NCI-H510A (cell line): Measurements from ENCODE around the gene ORC4.
"Not testable (repeated sequence)": the region's sequence is repeated elsewhere in the genome, so short reads cannot be mapped to it uniquely, and the experiment has no call there.

Experiments
- DNase-seq: peaks from one replicate; lab custom pipeline; 2025; lab: John Stamatoyannopoulos, UW

ORC4 gene

GRCh38 chr2:148014616-148015015 is 5.9 kb downstream of the ORC4 start:
- DNase-seq = no peak

DNA sequence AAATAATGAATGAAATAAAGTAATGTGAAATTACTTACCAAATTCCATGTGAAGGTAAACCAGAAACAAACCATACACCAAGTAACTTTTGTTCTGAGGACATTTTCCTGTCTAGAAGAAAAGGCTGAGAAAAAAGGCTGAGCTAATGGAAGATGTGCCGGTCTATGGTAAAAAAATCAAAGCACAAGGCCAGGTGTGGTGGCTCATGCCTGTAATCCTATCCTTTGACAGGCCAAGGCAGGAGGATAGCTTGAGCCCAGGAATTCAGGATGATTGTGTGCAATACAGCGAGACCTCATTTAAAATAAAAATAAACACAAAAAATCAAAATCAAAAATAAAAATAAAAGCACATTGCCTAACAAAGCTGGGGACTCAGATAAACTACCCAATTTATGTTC is 6.7 kb downstream of the ORC4 start:
- no peak for DNase-seq

DNA sequence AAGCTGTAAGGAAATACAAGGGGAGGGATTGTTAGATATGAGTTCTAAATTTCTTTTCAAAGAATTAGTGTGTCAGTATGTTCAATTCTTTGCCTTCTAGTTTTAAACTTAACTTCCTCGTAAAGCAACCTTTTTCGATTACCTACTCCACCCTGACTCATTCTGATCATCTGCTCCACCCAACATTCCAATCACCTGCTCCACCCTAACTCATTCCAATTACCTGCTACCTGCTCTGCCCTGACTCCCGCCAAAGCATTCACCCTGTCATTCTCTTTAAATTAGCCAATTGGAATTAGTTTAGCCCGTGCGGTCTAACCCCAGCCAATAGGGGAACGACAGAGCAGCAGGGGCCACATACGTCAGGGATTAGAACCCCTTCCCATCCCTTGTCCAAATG is 12.1 kb downstream of the ORC4 start:
- DNase-seq = not testable (repeated sequence)

DNA sequence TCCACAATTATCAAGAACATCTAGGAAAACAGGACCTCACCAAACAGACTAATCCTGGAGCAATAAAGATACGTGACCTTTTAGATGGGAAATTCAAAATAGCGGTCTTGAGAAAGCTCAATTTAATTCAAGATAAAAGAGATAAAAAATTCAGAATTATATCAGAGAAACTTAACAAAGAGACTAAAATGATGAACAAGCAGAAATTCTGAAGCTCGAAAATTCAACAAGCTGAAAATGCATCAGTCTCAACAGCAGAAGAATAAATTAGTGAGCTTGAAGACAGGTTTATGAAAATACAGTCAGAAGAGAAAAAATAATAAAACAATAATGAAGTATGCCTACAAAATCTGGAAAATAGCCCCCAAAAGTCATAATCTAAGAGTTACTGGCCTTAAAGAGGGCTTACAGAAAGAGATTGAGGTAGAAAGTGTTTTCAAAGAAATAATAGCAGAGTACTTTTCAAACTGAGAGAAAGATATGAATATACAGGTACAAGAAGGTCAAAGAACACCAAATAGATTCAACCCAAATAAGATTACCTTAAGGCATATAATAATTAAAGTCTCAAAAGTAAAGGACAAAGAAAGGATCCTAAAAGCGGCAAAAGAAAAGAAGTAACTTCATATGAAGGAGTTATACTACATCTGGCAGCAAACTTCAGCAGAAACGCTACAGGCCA is 13.2 kb downstream of the ORC4 start:
- DNase-seq = no peak

GRCh38 chr2:148006249-148007007 is 14.1 kb downstream of the ORC4 start:
- DNase-seq = no peak

- DNase-seq = not testable (repeated sequence)
Observed at GRCh38 chr2:148002420-148002819, 18.1 kb downstream of the ORC4 start.

- no peak for DNase-seq
Observed at GRCh38 chr2:148000095-148000494, 20.4 kb downstream of the ORC4 start.

DNA sequence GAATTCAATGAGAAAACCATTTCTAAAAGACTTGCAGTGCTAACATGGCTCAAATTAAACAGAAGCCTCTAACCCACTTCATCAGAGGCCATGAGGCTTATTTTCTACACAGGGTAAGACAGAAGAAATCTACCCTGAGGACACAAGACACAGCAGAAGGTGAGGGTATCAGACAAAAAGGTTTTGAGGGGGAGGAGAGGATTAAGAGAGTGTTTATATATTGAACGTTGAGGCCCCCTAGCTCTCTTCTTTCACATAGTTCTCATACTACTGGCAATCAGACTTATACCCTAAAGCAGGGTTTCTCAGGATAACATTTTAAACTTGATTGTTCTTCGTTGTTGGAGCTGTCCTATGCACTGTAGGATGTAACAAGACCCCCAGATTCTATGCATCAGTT is 21.4 kb downstream of the ORC4 start:
- no peak for DNase-seq

GRCh38 chr2:147998203-147998602 is 22.3 kb downstream of the ORC4 start:
- DNase-seq = no peak

GRCh38 chr2:147996828-147997227 is 23.7 kb downstream of the ORC4 start:
- no peak for DNase-seq

GRCh38 chr2:147994965-147995364 is 25.6 kb downstream of the ORC4 start:
- not testable (repeated sequence) for DNase-seq

DNA sequence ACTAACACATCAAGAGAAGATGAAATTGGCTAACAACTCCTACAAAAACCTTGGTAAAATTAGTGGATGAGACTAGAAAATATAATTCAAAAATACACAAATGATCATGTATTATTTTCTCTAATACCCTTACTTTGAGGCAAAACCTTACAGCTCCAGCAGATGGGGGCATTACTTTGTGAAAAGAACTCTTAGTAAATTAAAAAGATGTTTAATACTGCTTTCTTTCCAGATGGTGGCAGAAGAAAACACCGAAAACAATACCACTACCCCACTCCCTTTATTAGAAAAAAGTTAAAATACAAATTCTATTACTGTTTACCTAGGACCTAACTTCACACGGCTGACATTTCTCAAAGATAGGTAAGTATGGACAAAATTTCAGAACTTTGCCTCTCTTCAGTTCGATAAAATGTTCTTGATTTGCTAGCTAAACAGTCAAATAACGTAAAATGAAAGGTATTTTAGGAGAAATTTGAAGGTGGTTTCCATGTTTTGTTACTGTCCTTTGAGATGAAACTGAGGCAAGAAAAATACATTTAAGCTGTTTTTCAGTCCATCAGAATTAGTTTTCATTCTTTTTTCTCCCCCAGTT is 30.6 kb downstream of the ORC4 start:
- DNase-seq = no peak

DNA sequence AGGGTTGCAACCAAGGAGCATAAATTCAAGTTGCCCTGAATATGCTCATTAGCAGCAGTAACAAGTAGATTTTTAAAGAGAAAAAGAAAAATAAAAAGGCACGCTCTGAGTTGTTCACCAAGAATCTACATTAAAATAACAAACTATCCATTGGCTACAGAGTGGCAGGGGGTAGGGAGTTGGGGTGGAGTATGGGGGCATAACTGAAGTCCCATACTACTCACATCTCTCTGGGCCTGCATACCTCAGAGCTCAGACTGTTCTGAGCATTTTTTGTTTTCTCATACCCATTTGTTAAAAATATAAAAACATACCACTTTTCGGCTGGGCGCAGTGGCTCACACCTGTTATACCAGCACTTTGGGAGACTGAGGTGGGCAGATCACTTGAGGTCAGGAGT is 31.4 kb downstream of the ORC4 start:
- no peak for DNase-seq

DNA sequence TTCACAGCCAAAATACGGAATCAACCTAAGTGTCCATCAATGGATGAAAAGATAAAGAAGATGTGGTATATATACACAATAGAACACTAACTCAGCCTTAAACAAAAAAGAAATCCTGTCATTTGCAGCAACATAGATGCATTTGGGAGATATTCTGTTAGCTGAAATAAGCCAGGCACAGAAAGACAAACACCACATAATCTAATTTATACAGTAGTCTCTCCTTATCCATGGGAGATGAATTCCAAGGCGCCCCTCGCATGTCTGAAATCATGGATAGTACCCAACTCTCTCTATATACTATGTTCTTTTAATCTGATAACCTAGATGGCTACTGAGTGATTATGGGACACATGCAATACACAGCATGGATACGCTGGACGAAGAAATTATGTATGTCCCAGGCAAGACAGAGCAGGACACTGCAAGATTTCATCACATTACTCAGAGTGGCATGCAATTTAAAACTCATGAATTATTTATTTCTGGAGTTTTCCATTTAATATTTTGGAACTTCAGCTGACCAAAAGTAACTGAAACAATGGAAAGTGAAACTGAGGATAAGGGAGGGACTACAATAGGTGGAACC is 39.5 kb downstream of the ORC4 start:
- DNase-seq = no peak

GRCh38 chr2:147977679-147978078 is 42.9 kb downstream of the ORC4 start:
- DNase-seq = no peak

DNA sequence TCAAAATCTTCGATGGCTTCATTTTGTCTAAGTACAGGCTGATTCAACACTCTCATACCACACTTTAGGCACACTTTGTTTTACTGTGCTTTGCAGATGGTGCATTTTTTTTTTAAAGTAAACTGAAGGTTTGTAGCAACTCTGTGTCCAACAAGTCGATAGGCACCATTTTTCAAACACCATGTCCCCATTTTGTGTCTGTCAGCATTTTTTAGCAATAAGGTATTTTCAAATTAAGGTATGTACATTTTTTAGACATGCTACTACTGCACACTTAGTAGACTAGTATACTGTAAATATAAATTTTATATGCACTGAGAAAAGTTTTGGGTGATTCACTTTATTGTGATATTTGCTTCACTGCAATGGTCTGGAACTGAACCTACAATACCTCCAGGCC is 44.4 kb downstream of the ORC4 start:
- DNase-seq = no peak

GRCh38 chr2:147968571-147968970 is 52.0 kb downstream of the ORC4 start:
- no peak for DNase-seq

GRCh38 chr2:147952118-147952517 is 68.4 kb downstream of the ORC4 start:
- no peak for DNase-seq

- no peak for DNase-seq
Observed at GRCh38 chr2:147945660-147946059, 74.9 kb downstream of the ORC4 start.

DNA sequence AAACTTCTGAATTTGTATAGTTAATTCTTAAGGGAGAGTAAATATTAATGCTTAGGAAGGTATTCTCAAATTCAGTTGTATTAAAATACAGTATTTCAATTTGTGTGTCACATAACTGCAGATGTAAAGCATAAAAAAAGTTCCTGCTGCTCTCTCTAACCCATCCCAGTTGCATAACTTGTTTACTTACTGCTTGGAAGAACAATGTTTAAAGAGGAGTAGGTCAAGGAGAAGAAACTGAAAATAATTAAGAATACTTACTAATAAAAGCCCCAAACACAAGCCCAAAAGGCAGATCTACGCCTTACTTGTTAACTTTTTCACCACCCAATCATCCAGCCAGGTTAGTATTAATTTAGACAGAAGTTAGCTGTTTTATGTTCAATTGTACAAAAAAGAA is 81.2 kb downstream of the ORC4 start:
- DNase-seq = no peak

- DNase-seq = no peak
Observed at GRCh38 chr2:147937744-147938349, 82.7 kb downstream of the ORC4 start.

DNA sequence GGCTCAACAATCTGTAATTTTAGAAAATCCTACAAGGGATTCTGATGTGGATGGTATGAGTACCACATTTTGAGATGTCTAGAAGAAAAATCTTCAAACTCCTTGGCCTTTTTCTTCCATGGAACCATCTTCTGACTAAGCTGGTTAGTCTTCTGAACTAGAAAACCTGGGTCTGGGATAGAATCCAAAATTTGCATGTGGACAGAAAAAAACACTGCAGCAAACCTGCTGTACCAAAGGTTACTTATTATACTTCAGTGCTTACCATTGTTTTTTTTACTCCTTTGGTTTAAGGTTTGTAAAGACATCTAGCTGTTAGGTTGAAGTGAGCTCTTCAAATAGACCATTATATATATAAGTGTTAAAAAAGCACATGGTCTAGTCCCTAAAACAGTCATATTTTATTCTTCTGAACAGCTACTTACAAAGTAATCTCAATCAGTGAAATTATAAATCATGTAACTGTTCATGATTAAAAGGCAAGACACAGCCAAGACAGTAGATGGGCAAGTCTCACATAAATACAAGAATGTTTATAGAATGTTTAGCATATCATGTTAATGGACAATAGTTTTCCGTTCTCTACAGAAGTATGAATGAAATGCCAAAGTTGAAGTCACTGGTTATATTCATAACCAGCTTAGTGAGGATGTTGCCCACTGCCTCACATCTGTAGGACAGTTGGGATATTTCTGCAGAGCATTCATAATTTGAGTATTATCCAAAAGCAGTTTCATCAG is 85.5 kb downstream of the ORC4 start:
- DNase-seq = no peak
